ENCODE data around the gene UMODL1.
A peak's percentile ranks its signal among the peaks of the same experiment; 100 is the strongest.

Gene UMODL1

GRCh38 chr21:42061195-42061985 lies 9.7 kb upstream of the UMODL1 start:
- no peaks in the 10 kb centered on the region for H3K9me3 ChIP-seq (replicated peaks; ENCODE audit: insufficient read depth, low read length)
- peak overlapping the region; percentile 24 for H2AFZ ChIP-seq (ENCODE audit: low read length)
- DNase-seq = peak; percentile 96
- peak overlapping the region; percentile 66 for H3K4me3 ChIP-seq (ENCODE audit: low read length)
- H3F3A ChIP-seq (ENCODE audit: insufficient read depth, low read length) = peaks cover 55% of the 10 kb centered on the region
- H3K4me2 ChIP-seq (ENCODE audit: low read depth, low read length) = peak overlapping the region; percentile 98
- H3K9ac ChIP-seq (ENCODE audit: low read length) = peak overlapping the region; percentile 92
- no peak for TF ChIP-seq EZH2phosphoT487 (IDR thresholded peaks at IDR 0.05; ENCODE audit: low read length)
- TF ChIP-seq CTCF (IDR thresholded peaks at IDR 0.05; ENCODE audit: low read length) = no peak; the same call in 1 of the 2 replicates
- TF ChIP-seq EZH2 (optimal IDR thresholded peaks at IDR 0.05; ENCODE audit: low read depth, low read length) = no peak
- no peaks in the 10 kb centered on the region for H3K9me2 ChIP-seq (replicated peaks; ENCODE audit: insufficient read depth, low read length)
- H3K36me3 ChIP-seq (replicated peaks; ENCODE audit: insufficient read depth, low read length) = no peaks in the 10 kb centered on the region
- peaks cover 54% of the 10 kb centered on the region for H3K4me1 ChIP-seq (ENCODE audit: low read length)
- H3K27ac ChIP-seq (ENCODE audit: low read length) = peak overlapping the region; percentile 97
- H3K27me3 ChIP-seq (replicated peaks; ENCODE audit: insufficient read depth, low read length) = no peaks in the 10 kb centered on the region
- no peaks in the 10 kb centered on the region for H4K20me1 ChIP-seq (ENCODE audit: insufficient read depth, low read length)
- no peaks in the 10 kb centered on the region for H3K79me2 ChIP-seq (ENCODE audit: low read length)

DNA sequence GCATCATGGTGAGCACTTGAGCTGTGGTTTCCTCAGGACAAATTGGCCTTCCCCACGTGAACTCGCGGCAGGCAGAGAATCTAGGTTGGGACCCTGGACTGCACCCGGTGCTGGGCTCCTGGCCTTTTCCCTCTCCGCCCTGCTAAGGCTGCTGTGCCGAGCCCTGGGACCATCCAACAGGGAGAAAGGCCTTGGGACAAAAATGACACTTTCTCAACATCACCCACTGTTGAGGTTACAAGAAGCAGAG lies 9.2 kb upstream of the UMODL1 start:
- H3K36me3 ChIP-seq (replicated peaks; ENCODE audit: insufficient read depth, low read length) = no peaks in the 10 kb centered on the region
- peak overlapping the region; percentile 92 for H3K9ac ChIP-seq (ENCODE audit: low read length)
- peak overlapping the region; percentile 97 for H3K27ac ChIP-seq (ENCODE audit: low read length)
- H3K9me3 ChIP-seq (replicated peaks; ENCODE audit: insufficient read depth, low read length) = no peaks in the 10 kb centered on the region
- DNase-seq = no peak
- H2AFZ ChIP-seq (ENCODE audit: low read length) = peak overlapping the region; percentile 24; the same call in 1 of the 2 replicates
- peaks cover 54% of the 10 kb centered on the region for H3K4me1 ChIP-seq (ENCODE audit: low read length)
- peak overlapping the region; percentile 98 for H3K4me2 ChIP-seq (ENCODE audit: low read depth, low read length)
- TF ChIP-seq CTCF (IDR thresholded peaks at IDR 0.05; ENCODE audit: low read length) (no peak), EZH2 (optimal IDR thresholded peaks at IDR 0.05; ENCODE audit: low read depth, low read length) (no peak), EZH2phosphoT487 (IDR thresholded peaks at IDR 0.05; ENCODE audit: low read length) (no peak)
- H3K79me2 ChIP-seq (ENCODE audit: low read length) = no peaks in the 10 kb centered on the region
- no peaks in the 10 kb centered on the region for H4K20me1 ChIP-seq (ENCODE audit: insufficient read depth, low read length)
- H3K9me2 ChIP-seq (replicated peaks; ENCODE audit: insufficient read depth, low read length) = no peaks in the 10 kb centered on the region
- peak overlapping the region; percentile 66 for H3K4me3 ChIP-seq (ENCODE audit: low read length)
- no peaks in the 10 kb centered on the region for H3K27me3 ChIP-seq (replicated peaks; ENCODE audit: insufficient read depth, low read length)
- H3F3A ChIP-seq (ENCODE audit: insufficient read depth, low read length) = peaks cover 55% of the 10 kb centered on the region

DNA sequence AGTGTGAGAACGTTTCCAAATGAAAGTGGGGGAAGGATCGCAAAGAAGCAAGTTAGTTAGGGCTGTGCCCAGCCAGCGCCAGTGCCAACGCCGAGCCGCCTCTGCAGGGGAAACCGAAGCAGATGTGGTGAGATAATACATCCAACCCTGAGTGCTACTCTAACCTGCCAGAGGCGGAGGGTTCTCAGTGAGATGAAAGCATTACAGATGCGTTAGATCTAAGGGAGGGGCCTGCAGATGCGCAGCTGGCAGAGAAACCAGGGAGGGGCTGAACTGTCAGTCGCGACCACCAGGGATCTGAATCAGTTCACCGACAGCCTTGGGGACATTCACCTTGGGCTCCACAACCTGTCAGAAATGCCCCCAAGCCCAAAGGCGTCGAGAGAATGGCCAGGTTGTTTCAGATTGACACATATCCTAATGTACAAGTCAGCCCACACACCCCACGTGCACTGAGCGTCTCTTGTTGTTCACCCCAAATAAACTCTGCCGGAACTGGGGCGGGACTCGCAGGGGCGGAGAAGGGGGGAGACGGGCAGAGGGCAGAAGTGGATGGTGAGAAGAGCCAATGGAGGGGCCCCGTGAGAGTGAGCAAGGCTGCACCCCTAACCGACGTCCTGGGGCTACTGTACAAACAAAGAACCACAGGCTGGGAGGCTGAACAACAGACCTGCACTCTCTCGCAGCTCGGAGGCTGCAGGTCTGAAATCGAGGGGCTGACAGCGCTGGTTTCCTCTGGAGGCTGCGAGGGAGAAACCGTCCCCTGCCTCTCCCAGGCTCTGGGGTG lies 8.7 kb upstream of the UMODL1 start:
- Histone ChIP-seq H3K9ac (ENCODE audit: low read length) (peak overlapping the region; percentile 92), H4K20me1 (ENCODE audit: insufficient read depth, low read length) (no peaks in the 10 kb centered on the region), H2AFZ (ENCODE audit: low read length) (peak overlapping the region; percentile 24; the same call in 1 of the 2 replicates), H3K4me2 (ENCODE audit: low read depth, low read length) (peak overlapping the region; percentile 98), H3K27ac (ENCODE audit: low read length) (peak overlapping the region; percentile 97), H3K9me2 (replicated peaks; ENCODE audit: insufficient read depth, low read length) (no peaks in the 10 kb centered on the region), H3F3A (ENCODE audit: insufficient read depth, low read length) (peaks cover 55% of the 10 kb centered on the region), H3K79me2 (ENCODE audit: low read length) (no peaks in the 10 kb centered on the region), H3K36me3 (replicated peaks; ENCODE audit: insufficient read depth, low read length) (no peaks in the 10 kb centered on the region), H3K27me3 (replicated peaks; ENCODE audit: insufficient read depth, low read length) (no peaks in the 10 kb centered on the region), H3K4me3 (ENCODE audit: low read length) (peak overlapping the region; percentile 66), H3K9me3 (replicated peaks; ENCODE audit: insufficient read depth, low read length) (no peaks in the 10 kb centered on the region), H3K4me1 (ENCODE audit: low read length) (peaks cover 54% of the 10 kb centered on the region)
- peak; percentile 99 for DNase-seq
- TF ChIP-seq EZH2 (optimal IDR thresholded peaks at IDR 0.05; ENCODE audit: low read depth, low read length) (no peak), CTCF (IDR thresholded peaks at IDR 0.05; ENCODE audit: low read length) (0 out of 2 replicates have a peak, but pooled peaks have one; percentile 5), EZH2phosphoT487 (IDR thresholded peaks at IDR 0.05; ENCODE audit: low read length) (no peak)

Measured in MM.1S (cell line).